Muscle of leg (tissue), 11 donors: ENCODE results near the gene PTCH1. TPM values are rescaled to one million over a fixed set of nuclear protein-coding genes. Genes with fewer than 3 reads are reported as not detected.

Source experiments
- DNase-seq: peaks from one replicate; pipeline ENCODE4 v3.0.0; 2013
- H3K27ac ChIP-seq: one replicate; pipeline ENCODE4 v1.5.1; 2013; ENCODE audit warnings: mild to moderate bottlenecking, low read length, control low read depth
- H3K27me3 ChIP-seq: one replicate; pipeline ENCODE4 v1.6.1; 2013; ENCODE audit warnings: low read length; ENCODE audit not compliant: control insufficient read depth, insufficient read depth
- H3K36me3 ChIP-seq: one replicate; pipeline ENCODE4 v1.6.1; 2013; ENCODE audit warnings: low read length; ENCODE audit not compliant: control insufficient read depth, insufficient read depth
- H3K4me1 ChIP-seq: one replicate; pipeline ENCODE4 v1.6.1; 2013; ENCODE audit warnings: low read length; ENCODE audit not compliant: control insufficient read depth, insufficient read depth
- H3K4me3 ChIP-seq: one replicate; pipeline ENCODE4 v1.5.1; 2013; ENCODE audit warnings: low read length, control low read depth
- H3K9me3 ChIP-seq: replicated peaks from 2 replicates; pipeline ENCODE4 v1.6.1; 2013; ENCODE audit warnings: low read depth, low read length; ENCODE audit not compliant: control insufficient read depth
- WGBS: methylation state at CpG from one replicate; pipeline ENCODE4 v1.1.5; 2013; ENCODE audit warnings: missing lambda C conversion rate; ENCODE audit not compliant: insufficient coverage; 5-methylcytosine and 5-hydroxymethylcytosine counted together
- polyA plus RNA-seq, 8 donors: library from polyadenylated mRNA; unstranded; fragments of 120-200 nt; gene quantifications; one replicate each; pipeline versions ENCODE4 v1.2.1 to v1.2.3, GENCODE V29; 2013; ENCODE audit warnings: inconsistent platforms in 1 of 8, low replicate concordance in 1 of 8; ENCODE audit not compliant: insufficient read length in 8 of 8, insufficient read depth in 1 of 8
- total RNA-seq: library from RNA; stranded (reverse); fragments of 120-200 nt; gene quantifications from one replicate; pipeline ENCODE4 v1.2.4, GENCODE V29; 2013

The PTCH1 gene
- total and polyA plus RNA-seq, 9 donors: 4.2 to 13.1 (median 6.7) TPM

DNA sequence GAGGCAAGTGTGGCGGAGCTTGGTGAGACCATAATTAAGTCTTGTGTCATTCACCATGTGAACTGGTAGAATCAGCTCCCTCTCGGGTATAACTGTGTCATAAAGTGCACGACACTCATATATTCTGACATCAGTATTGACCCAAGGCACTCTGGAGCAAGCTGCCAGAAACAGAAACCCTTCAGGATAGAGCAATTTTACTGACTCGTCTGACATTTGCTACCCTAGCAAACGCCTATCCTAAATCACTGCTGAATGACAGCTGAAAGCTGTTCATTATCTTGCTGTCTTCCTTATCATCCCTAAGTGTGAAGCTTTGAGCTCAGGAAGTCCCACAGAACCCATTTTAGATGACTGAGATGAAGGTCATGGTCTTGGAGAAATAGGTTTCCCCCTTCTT, 27.8 kb downstream of the PTCH1 start:
- H3K4me1 ChIP-seq: no peaks in the 10 kb centered on the region
- 71% methylated on average over 2 of the region's 5 CpGs for WGBS

DNA sequence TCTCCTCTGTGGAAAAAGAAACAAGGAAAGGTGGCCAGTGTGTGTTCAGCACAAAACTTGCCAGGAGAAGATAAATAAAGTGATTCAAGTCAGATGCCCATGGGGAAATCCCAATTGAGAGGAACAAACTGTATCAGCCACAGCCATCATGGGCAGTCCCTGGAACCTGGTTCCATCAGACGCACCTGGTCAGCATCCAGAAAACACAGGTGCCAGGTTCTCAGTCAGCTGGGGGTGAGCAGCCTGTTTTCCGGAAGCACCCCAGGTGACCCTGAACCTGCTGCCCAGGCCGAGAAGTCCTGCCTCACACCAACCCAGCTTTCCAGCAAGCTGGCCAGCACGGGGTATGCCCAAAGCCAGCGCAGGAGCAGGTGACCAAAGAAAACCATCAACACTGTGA, 30.5 kb downstream of the PTCH1 start:
- H3K4me3 ChIP-seq: no peak overlapping the region
- no peak overlapping the region for H3K27ac ChIP-seq
- no peak for DNase-seq
- H3K36me3 ChIP-seq: no peaks in the 10 kb centered on the region
- H3K27me3 ChIP-seq: no peaks in the 10 kb centered on the region
- 90% methylated on average over 5 of the region's 5 CpGs for WGBS
- no peaks in the 10 kb centered on the region for H3K4me1 ChIP-seq
- no peaks in the 10 kb centered on the region for H3K9me3 ChIP-seq

More for the DNA sequence above, 27.8 kb downstream of the PTCH1 start:
- H3K9me3 ChIP-seq: no peaks in the 10 kb centered on the region
- DNase-seq: no peak
- no peak overlapping the region for H3K27ac ChIP-seq
- no peaks in the 10 kb centered on the region for H3K36me3 ChIP-seq
- H3K4me3 ChIP-seq: no peak overlapping the region
- no peaks in the 10 kb centered on the region for H3K27me3 ChIP-seq

DNA sequence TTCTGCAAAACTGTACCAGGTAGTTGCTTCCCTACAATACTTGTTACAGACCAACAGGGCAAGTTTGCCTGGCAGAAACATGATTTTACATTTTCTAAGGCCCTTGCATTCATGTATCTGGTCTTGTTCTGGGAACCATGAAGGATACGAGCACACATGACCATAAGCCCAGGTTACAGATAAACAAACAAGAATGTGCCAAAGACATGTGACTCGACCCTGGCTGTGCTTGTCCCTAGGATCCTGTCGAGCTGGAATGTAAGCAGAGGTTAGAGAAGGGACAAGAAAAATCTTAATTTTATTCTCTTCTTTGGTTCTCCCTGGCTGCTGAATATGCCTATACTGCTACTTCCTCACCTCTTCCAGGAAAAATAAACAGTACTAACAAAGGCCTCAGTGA, 32.5 kb downstream of the PTCH1 start:
- Histone ChIP-seq H3K27ac (no peak overlapping the region), H3K27me3 (no peaks in the 10 kb centered on the region), H3K9me3 (no peaks in the 10 kb centered on the region), H3K4me3 (no peak overlapping the region), H3K4me1 (no peaks in the 10 kb centered on the region), H3K36me3 (peaks cover 6% of the 10 kb centered on the region)
- WGBS: 88% methylated on average over 1 of the region's 3 CpGs
- no peak for DNase-seq

DNA sequence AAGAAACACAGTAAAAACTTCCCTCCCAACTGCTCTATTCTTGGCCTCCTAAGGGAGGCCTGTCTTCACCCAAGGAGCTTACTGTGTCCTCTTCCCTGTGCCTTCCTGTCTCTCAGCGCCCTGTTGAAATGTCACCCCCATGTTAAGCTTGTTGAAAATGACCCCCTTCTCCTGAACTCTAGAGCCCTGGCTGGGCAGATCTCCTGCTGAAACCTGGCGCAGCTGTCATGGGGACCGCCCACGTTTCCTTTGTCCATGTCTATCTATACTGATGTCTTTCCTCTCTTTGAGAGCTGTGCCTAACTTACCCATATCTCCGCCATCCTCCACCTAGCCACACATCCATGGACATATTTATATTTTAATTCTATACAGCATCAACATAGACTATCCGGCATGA, 33.3 kb downstream of the PTCH1 start:
- Histone ChIP-seq H3K36me3 (peaks cover 14% of the 10 kb centered on the region), H3K4me3 (no peak overlapping the region), H3K9me3 (no peaks in the 10 kb centered on the region), H3K27me3 (no peaks in the 10 kb centered on the region), H3K27ac (no peak overlapping the region), H3K4me1 (no peaks in the 10 kb centered on the region)
- no peak for DNase-seq
- 72% methylated on average over 5 of the region's 6 CpGs for WGBS

DNA sequence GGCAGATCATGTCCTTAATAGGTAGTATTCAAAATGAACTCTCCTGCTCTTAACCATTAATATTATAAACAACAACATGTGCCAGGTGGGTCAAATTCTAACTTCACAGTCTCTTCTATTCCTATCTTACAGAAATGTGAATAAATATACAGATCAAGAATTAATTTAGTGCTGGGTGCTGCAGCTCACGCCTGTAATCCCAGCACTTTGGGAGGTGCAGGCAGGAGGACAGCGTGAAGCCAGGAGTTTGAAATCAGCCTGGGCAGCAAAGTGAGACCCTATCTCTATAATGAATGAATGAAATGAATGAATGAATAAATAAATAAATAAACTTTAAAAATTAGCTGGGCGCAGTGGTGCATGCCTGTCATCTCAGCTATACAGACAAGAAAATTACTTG, 34.1 kb downstream of the PTCH1 start:
- Histone ChIP-seq H3K9me3 (no peaks in the 10 kb centered on the region), H3K36me3 (peaks cover 20% of the 10 kb centered on the region), H3K4me1 (no peaks in the 10 kb centered on the region)

DNA sequence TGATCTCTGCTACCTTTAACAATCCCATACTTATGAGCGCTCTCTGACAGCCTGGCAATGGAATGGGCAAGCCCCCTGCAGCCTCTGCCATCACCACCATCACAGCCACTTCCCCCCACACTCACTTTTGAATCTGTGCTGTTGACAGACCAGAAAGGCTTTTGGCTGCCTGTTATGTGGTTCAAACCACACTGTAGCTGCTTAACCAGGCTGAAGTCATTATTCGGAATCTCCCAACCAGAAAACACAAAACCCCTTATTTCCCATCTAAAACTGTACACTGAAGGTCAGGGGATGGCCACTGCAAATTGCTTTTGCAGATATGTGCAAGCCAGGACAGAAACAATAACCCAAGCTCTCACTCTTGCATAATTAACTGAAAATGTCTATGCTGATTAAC, 35.8 kb downstream of the PTCH1 start:
- no peaks in the 10 kb centered on the region for H3K27me3 ChIP-seq
- H3K4me1 ChIP-seq: no peaks in the 10 kb centered on the region
- DNase-seq: no peak
- H3K4me3 ChIP-seq: no peak overlapping the region
- WGBS: 88% methylated on average over 1 of the region's 2 CpGs
- peaks cover 36% of the 10 kb centered on the region for H3K36me3 ChIP-seq
- H3K27ac ChIP-seq: no peak overlapping the region
- no peaks in the 10 kb centered on the region for H3K9me3 ChIP-seq

More for the DNA sequence above, 34.1 kb downstream of the PTCH1 start:
- Histone ChIP-seq H3K27ac (no peak overlapping the region), H3K27me3 (no peaks in the 10 kb centered on the region), H3K4me3 (no peak overlapping the region)
- DNase-seq: no peak
- no CpG with 5 or more reads among the region's 3 CpGs for WGBS

DNA sequence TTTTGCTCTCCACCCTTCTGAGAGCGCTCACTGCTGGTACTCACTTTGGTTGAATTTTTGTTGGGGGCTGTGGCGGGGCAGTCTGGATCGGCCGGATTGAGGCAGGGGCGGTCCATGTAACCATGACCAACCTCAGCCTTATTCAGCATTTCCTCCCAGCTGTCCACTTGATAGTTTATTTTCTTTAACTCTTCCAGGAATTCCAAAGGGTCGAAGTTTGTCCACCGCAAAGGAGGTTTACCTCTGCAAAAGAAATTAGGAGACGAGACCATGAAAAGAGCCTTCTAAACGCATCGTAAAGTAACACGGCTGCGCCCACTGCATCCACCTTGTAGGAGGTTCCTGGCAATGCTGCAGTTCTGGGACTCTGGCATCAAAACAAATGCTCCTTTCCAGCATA, 36.4 kb downstream of the PTCH1 start:
- Histone ChIP-seq H3K36me3 (peaks cover 43% of the 10 kb centered on the region), H3K27ac (no peak overlapping the region), H3K27me3 (no peaks in the 10 kb centered on the region), H3K9me3 (no peaks in the 10 kb centered on the region), H3K4me3 (no peak overlapping the region), H3K4me1 (no peaks in the 10 kb centered on the region)
- WGBS: 65% methylated on average over 10 of the region's 12 CpGs
- no peak for DNase-seq

DNA sequence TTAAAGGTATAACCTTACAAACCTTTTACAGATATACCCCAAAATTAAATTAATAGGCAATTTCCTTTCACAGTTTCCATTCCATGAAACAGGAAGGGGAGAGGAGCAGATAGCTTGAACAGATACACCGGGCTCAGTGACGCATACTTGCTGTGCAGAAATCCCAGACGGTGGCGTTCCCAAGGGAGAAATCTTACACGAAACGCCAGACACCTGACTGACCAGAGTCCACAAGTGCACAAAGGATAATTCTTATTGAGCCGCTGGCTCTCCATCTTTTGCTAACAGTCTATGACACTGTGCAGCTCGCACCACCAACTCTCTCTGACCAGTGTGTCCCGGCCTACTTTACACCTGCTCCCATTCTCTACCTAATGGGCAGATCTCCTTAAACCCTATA, 37.4 kb downstream of the PTCH1 start:
- Histone ChIP-seq H3K27me3 (no peaks in the 10 kb centered on the region), H3K27ac (no peak overlapping the region), H3K9me3 (no peaks in the 10 kb centered on the region), H3K36me3 (peaks cover 52% of the 10 kb centered on the region), H3K4me1 (no peaks in the 10 kb centered on the region), H3K4me3 (no peak overlapping the region)
- DNase-seq: no peak
- WGBS: 62% methylated on average over 9 of the region's 9 CpGs

DNA sequence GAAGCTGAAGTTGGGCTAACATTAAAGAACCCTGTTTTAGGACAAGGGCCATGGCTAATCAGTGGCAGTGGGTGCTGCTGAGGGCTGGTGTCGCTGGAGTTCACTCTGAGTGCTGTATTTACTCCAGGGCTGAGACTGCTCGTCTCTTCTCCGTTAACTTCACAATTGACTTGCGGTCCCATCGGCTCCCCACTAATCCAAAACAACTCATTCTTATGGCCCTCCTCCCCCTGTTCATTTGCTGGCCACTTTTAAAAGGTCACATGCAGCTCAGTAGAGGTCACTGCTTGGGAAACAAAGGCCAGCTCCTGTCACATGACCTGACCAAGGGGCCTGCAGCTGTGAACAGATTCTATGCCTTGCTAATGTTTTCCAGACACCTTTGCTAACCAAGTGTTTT, 38.4 kb downstream of the PTCH1 start:
- no peaks in the 10 kb centered on the region for H3K4me1 ChIP-seq
- DNase-seq: no peak
- no peak overlapping the region for H3K4me3 ChIP-seq
- no peak overlapping the region for H3K27ac ChIP-seq
- no peaks in the 10 kb centered on the region for H3K9me3 ChIP-seq
- H3K36me3 ChIP-seq: peaks cover 56% of the 10 kb centered on the region
- 59% methylated on average over 5 of the region's 5 CpGs for WGBS
- H3K27me3 ChIP-seq: no peaks in the 10 kb centered on the region

DNA sequence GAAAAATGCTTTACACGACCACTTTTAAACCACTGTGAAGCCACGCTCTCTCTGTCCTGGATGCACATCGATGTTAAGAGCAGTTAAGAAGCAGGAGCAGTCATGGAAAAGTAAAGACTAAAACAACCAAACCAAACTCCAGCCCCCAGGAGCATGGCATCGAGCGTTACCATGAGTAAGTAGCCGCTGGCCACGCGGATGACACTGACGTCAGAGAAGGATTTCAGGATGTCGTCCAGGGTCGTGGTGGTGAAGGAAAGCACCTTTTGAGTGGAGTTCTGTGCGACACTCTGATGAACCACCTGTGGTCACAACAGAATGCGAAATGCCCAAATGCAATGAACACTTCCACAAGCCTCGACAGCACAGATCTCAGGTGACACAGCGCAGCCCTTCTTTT, 38.9 kb downstream of the PTCH1 start:
- Histone ChIP-seq H3K27me3 (no peaks in the 10 kb centered on the region), H3K36me3 (peaks cover 56% of the 10 kb centered on the region), H3K4me3 (no peak overlapping the region), H3K27ac (no peak overlapping the region), H3K4me1 (no peaks in the 10 kb centered on the region), H3K9me3 (no peaks in the 10 kb centered on the region)
- DNase-seq: no peak
- 83% methylated on average over 7 of the region's 15 CpGs for WGBS

DNA sequence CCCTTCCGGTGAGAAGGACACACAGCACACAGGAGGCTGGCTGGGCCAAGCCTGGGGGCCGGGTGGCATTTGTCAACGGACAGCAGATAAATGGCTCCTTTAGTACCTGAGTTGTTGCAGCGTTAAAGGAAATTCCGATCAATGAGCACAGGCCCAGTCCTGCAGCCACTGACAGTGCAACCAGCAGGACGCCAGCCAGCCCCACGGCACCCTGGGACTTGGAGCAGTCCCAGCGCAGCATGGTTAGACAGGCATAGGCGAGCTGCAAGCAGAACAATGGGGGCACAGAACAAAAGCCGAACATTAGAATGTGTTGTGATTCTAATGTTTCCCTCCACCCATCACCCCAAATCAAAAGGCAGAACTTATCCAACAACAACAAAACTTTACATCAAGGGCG, 39.3 kb downstream of the PTCH1 start:
- Histone ChIP-seq H3K9me3 (no peaks in the 10 kb centered on the region), H3K4me1 (no peaks in the 10 kb centered on the region), H3K27ac (no peak overlapping the region), H3K4me3 (no peak overlapping the region), H3K27me3 (no peaks in the 10 kb centered on the region), H3K36me3 (peaks cover 57% of the 10 kb centered on the region)
- DNase-seq: no peak
- 84% methylated on average over 8 of the region's 11 CpGs for WGBS
